Renal cortex interstitium (tissue), 11 donors: ENCODE results near the gene CRB2. TPM values are rescaled to one million over a fixed set of nuclear protein-coding genes. Genes with fewer than 3 reads are reported as not detected.
"Not testable (repeated sequence)": the region's sequence is repeated elsewhere in the genome, so short reads cannot be mapped to it uniquely, and the experiment has no call there.

ENCODE experiments used
- DNase-seq, 11 donors: peaks; one replicate each; pipeline ENCODE4 v3.0.0-alpha.2; 2013; ENCODE audit warnings: low read depth in 9 of 11, low spot score in 4 of 11; ENCODE audit errors: extremely low read depth in 1 of 11
- polyA plus RNA-seq, 3 donors: library from polyadenylated mRNA; unstranded; fragments of 120-200 nt; gene quantifications; one replicate each; pipeline ENCODE4 v1.2.1, GENCODE V29; 2013; ENCODE audit not compliant: insufficient read length in 3 of 3

CRB2 gene
- polyA plus RNA-seq, 3 donors = 20.0 to 30.0 (median 27.5) TPM

DNA sequence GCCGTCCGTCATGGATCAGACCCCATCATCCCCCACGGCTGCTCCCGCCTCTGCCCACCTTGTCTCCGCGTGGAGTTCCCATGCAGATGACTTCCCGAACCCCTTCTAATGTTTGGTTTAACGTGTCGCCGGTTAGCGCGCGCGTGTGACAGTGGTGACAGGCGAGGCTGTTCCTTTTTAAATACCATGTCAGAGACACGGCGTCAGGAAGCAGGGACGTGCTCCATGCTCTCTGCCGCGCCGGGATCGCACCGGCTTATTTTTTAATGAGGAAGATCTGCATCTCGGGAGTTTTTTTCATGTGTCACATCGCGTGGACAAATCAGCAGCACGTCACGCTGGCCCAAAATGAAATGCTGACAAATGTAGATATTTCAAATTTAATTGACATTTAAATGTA lies 35.9 kb downstream of the CRB2 start:
- no peak for DNase-seq

DNA sequence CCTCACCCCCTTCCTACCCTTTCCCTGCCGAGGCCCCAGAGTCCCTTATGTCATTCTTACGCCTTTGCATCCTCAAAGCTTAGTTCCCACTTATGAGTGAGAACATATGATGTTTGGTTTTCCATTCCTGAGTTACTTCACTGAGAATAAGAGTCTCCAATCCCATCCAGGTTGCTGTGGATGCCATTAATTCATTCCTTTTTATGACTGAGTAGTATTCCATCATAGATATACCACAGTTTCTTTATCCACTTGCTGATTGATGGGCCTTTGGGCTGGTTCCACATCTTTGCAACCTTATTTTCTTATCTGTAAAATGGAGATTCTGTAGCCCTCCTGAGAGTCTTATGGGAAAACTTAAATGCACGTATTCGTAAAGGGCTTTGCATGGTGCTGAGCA lies 36.8 kb downstream of the CRB2 start:
- no peak for DNase-seq

DNA sequence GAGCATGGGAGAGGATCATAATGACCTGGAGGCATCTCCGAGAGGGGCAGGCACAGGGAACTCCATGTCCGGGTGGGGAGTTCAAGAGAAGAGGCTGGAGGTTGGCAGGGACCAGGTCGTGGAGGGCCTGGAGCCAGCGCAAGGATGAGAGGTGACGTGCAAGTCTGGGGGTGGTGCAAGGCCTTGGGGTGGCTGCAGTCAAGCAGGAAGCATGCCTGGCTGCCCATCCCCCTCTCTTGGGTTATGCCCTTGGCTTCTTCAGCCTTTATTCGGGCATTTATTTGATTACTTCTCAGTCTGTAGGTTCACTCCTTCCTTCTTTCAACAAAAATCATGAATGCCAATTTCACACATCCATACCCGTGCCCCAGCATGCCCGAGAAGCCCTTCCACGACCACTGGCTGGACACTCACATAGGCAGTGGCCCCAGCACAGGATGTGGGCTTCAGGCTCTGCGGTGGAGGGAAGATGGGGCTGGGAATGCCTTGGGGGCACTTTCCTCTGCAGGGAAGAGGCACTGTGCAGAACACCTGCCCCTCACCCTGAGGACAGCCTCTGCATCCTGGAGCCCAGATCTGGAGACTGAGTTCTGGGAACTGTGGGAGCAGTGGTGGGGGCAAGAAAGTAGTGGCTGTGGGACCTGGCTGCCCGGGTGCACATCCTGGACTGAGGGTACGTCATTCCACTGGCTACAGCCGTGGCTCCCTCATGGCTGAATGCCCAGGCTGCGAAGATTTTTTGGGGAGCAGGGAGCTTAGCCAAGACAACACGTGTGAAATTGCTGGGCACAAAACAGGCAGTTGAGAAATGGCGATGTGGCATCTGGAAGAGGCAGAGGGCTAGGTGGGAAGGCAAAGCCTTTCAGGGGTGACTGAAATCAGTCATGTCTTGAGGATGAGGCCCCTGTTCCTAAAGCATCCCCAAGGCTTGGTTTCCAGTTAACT lies 38.6 kb downstream of the CRB2 start:
- no peak for DNase-seq

DNA sequence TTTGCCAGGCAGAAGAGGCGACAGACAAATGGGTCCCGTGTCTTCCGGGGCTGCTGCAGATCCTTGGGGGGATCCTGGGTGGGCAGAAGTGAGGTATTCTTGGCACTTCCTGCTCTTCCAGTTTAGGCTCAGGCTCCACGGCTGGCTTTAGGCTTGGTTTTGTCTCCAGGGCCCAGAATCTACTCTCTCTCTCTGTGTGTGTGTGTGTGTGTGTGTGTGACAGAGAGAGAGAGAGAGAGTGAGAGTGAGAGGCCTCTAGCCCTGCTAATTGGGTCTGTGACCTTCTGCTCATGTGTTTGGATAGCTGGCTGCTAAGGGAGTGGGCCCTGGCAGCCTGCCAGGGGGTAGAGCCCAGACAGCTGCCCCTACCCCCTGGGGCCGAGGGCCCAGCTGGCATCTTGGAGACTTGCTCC lies 39.3 kb downstream of the CRB2 start:
- peak in 1 of 11 donors; percentile 48 for DNase-seq

DNA sequence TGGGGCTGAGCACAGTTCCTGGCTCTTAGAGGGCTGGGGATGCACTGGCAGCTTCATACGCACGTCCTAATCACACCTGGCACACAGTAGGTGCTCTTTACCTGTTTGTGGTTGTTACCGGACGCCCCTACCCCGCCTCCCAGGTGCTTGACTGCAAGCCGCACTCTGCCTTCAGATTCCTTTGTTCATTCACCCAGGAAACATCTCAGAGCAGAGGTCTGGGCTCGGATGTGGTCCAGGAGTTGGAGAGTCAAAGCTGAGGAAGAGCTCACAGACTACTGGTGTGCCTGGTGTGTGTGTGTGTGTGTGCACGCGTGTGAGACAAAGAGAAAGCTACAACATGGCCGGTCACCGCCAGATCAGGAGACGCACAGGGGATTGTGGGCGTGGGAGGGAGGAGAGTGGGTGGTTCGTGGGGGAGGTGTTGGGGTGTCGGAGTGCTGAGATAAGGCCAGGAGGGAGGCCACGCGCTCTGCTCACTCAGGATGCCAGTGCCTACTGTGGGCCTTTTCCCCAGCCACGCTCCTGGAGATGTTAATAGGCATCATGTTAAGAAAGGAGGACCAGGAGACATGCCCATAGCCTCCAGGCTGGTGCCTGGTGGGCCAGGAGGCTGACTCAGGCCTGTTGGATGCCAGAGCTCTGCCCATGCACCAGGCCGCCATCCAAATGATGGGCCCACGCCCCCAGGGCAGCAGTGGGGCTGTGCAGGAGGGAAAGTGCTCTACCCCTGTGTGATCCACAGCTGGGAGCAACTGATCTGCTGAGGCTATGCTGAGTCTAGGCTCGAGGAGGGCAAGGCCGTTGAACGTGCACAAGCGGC lies 39.9 kb downstream of the CRB2 start:
- DNase-seq = peak in 1 of 11 donors; percentile 50

DNA sequence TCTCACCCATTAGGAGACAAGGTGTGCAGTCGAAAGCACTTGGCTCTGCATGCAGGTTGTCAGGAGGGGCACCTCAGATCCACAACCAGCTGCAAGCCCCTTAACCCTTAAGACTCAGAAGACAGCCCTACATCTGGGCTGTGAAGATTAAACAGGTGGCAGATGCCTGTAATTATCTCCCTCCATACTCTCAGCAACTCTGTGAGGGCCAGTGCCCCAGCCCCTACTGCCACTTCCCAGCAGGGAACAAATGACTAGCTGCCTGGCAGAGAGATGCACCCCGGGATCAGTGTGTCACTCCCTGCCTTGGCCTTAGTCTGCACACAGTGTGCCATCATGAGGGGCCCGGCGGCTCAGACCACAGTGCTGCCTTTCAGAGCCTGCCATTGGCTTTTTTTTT lies 42.0 kb downstream of the CRB2 start:
- DNase-seq = no peak

DNA sequence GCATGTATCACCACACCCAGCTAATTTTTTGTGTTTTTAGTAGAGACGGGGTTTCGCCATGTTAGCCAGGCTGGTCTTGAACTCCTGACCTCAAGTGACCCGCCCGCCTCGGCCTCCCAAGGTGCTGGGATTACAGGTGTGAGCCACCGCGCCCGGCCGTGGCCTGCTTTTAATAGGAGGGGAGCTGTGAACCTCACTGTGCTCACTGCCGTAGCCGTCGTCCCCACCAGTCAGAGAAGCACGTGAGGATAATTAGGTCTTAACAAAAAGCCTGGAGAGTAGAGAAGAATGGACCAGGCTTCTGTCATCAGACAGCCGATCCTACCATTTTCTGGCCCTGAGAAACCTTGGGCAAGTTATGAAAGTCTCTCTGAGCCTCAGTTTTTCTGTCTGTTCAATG lies 42.9 kb downstream of the CRB2 start:
- DNase-seq = not testable (repeated sequence)

DNA sequence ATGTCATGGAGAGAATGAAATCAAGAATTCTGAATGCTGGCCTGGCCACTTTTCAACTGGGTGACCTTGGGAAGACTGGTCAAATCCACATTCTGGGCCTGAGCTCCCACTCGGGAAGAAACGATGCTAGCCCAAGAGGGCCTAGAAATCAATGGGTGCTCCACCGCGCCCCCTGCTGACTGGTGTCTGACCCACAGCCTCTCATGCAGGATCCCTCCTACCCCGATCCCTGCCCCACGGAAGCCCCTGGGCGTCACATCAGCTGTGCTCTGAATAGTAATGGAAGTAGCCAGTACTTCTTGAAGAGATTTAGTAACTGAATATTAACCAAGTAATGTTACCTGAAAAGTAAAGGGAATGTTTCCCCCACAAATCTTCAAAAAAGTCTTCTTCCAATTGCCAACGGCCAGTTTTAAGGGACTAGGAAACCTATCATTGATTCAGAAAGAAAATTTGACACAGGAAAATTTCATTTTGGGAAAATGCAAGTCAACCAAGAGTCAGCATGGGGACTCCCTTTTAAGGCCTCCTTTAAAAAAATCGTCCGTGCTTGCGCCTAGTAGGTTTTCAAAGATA lies 43.9 kb downstream of the CRB2 start:
- no peak for DNase-seq

DNA sequence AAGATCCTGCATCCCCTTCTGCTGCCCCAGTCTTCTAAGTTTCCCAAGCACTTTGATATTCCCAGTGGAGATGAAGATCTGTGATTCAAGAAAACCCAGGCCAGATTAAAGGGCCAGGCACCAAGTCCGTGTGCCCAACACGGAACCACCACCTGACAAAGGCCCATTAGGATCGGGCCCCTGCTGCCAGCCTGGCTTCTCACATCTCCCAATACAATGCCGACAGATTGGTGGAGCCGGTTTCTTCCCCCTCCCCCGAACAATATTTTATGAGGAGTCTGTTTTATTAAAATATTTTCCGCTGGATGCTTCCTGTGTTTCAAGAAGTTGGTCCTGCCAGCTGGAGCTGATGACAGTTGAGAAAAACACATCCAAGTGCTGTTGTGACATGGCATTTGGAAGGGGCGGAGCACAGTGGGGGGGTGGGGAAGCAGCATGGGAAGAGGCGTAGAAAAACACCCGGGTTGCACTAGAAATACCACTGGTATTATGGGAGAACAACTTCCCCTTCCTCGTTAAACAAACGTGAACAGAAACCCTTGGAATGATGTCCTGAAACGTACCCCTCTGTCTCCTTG lies 45.0 kb downstream of the CRB2 start:
- DNase-seq = no peak

DNA sequence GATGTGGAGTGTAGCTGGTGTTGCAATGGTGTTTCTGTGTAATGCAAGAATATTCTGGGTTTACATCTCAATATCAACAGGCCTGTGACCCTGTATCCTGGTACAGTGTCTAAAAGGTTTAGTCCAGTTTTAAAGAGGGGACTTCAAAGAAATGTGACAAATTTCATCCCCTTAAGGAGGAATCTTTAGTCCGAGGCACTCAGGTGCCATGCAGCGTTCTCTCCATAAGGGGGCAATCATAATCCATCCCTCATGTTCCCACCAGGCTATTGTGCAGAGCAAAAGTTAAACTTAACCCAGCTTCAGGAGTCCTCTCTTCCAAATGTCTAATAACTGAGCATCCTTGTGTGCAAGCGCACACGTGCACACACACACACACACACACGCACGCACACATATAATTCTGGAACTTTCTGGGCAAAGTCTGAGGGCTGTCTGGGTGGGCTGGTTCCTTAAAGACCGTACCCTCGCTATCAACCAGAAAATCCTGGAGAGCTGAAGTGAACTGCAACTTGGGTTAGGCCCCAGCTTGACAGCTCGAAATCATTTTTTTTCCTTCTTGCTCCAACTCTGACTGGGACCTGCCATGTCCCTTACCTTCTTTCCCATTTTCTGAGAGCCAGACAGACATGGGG lies 46.0 kb downstream of the CRB2 start:
- peak in 4 of 11 donors; percentile 36 to 54 (median 50) for DNase-seq

DNA sequence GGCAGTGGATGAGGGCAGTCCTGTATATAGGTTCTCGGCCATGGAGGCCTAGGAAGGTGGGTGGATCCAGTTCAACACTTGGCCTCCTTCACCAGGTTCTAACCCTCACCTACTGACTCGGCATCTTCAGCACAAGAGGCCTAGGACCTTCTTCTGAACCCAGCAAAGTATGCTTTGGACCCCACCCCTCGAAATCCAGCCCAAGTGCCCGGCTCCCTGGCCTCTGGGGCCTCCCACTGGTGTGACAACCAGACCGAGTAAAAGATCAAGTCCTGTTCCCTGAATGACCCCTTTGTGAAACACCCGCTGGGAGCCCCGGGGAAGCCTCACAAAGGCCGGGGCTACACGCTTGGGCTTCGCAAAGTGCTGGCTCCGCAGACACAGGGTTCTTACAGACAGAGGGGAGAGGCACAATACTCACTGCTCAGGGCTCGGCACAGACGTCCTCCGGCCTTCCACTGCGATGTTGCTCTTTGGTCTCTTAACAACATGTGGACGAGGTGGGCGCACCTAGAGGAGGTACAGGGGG lies 47.0 kb downstream of the CRB2 start:
- DNase-seq = no peak

DNA sequence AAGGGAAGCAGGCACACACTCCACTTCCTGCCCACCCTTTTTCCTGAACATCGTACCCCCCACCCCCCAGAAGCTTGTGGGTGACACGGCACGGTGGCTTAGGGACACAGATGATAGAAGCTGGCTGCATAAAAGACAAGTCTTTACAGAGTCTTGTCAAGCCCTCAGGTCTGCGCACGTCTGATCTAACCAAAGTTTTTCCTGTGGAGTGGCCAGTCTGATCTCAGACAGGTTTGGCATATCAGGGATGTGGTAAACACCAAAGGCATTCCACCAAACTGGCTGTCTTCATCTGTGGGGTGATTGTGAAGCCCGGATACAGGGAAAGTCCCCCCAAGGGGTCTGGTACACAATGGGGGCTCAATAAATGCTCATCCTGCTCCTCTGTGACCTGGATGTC lies 50.0 kb downstream of the CRB2 start:
- DNase-seq = no peak

DNA sequence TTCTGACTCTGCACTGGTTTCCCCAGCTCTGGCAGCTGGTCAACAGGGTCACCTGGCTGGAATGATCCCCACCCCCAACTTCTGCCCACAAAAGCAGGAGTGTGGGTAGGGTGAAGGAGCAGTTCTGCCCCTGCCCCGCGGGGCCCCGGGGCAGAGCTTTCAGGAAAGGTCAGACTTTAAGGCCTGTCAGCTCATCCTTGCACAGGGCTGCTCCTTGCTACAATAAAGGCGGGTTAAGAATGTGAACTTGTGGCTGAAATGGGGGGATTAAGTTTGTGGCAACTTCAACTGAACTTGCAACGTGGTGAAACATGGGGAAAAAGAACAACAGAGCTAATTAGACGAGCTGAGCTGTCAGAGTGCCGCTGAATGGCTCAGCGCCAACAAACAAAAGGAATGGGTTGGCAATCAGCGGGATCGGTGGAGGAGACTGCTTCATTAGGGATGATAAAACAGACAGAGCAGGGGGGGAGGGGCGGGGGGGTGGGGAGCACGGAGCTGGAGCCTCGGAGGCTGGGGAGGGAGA lies 50.8 kb downstream of the CRB2 start:
- DNase-seq = no peak

DNA sequence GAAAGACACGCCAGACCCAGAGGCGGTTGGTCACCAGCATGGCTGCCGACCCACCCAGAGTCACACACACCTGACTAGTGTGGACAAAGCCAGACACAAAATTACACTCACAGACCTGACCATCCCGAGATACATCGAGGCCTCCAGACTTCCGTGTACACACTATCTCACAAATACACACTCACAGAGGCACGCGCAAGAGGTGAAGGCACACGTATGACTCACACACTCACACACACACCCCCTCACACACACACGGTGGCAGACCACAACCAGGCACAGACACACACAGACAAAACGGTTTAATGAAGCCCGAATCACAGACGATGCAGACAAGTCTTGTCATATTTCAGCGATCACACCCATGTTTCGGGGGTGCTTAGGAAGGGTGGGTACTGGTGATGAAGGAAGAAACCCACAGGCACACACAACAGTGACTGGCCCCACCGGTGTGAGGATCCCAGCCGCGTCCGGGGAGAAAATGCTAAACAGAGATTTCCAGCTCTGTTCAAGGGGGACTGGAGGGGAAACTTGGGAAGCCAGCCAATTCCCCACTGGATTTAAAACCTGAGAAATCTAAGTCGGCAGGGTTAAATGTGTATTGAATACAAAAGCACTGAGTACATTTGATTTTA lies 51.3 kb downstream of the CRB2 start:
- no peak for DNase-seq

DNA sequence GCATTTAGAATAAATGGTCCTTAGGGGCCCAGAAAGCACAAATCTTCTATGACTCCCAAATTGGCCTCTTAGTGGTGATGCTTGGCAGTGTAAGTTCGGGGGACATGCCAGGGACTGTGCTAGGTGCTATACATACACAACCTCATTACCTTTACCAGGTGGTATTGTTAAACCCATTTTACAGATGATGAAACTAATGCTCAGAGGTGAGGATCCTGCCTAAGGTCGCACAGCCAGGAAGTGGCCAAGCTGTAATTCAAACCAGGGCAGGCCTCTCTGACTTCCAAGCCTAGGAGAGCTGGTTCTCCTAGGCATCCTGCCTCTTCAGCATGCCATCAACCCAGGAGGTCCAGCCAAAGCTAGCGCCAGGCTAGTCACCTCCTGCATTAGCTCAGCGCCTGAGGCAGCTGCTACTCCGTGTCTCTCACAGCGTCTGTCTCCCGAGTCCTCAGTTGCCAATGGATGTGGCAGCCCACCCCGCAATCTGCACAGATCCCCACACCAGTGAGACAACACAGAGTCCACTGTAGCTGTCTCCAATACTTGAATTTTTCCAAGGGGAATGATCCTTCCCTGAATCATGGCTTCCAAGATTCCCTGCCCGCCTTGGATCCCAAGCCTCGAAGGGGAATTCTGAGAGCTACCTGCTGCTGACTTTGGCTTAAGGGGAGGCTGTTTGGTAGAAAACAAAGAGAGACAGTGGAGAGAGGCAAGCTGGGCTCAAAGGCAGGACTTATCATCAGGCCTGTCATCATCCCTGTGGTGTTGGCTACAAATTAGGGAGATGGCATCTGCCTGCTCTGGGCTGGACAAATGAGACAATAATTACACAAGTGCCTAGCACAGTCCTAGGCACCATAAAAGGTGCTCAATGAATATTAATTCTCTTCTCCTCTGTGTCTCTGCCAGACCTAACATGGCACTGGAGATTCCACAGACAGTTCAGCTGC lies 52.6 kb downstream of the CRB2 start:
- DNase-seq = no peak

DNA sequence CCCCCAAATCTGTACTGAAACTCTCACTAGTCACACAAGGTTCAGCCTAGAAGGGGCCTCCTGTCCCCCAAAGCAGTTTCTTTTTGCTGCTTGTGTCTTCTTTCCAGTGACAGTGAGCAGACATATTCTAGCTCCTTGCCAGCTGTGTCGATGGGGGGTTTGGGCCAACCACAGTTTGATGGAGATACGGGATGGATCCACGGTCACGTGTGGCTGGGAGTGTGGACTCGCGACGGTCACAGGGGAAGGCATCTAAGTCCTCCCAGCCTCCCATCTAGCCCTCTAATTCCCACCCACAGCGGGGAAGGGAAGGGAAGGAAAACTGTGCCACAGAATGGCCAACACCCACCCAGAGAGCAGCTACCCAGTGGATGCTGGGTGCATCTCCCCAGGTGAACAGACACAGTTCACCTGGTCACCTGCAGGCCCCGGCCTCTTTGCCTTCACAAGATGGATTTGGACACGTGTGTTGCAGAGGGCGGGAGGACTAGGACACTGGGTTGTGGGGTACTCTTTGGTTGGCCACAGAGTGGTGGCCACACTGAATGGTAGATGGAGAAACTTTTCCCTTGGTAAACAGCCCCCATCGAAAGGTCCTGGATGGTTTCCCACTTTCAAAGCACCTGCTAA lies 54.4 kb downstream of the CRB2 start:
- DNase-seq = no peak

DNA sequence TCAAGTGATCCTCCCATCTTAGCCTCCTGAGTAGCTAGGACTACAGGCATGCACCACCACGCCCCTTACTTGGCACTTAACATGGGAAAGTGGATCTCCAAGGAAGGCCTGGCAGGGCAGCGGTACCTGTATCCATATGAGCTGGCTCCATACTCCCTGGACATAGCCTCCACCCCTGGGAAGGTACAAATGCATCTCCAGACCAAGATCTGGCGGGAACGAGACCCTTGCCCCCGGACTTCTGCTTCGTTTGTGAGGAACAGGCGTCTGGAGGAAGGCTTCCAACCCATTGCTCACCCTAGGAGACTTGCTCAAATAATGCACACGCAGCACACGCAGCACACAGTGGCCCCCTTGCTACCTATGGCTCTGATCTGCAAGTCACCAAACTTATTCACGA lies 55.2 kb downstream of the CRB2 start:
- no peak for DNase-seq
